T-helper 1 cell treated with Interleukin-12 subunit alpha and Interleukin-12 subunit beta and Interleukin-4 antibody, amounts not matched to agents 30 μg/mL and 1 μg/mL, for 36 hours (primary cell): ENCODE results near the gene TEX22.

Source experiments
- H3K27ac Mint-ChIP-seq: one replicate; pipeline ENCODE4 v1.8.0; 2021; ENCODE audit warnings: mild to moderate bottlenecking, mixed read lengths
- H3K27me3 Mint-ChIP-seq: one replicate; pipeline ENCODE4 v1.8.0; 2021; ENCODE audit warnings: low read depth, mixed read lengths
- H3K36me3 Mint-ChIP-seq: one replicate; pipeline ENCODE4 v1.8.0; 2021; ENCODE audit warnings: low read depth, mixed read lengths
- H3K4me1 Mint-ChIP-seq: one replicate; pipeline ENCODE4 v1.8.0; 2021; ENCODE audit warnings: low read depth, mixed read lengths
- H3K4me3 Mint-ChIP-seq: one replicate; pipeline ENCODE4 v1.8.0; 2021; ENCODE audit warnings: mild to moderate bottlenecking, moderate library complexity, mixed read lengths
- H3K9me3 Mint-ChIP-seq: one replicate; pipeline ENCODE4 v1.8.0; 2021; ENCODE audit warnings: mixed read lengths

TEX22 gene

GRCh38 chr14:105449276-105450122 lies 51.2 kb downstream of the TEX22 start:
- no peak overlapping the region for H3K27ac Mint-ChIP-seq
- H3K4me3 Mint-ChIP-seq: no peak overlapping the region
- no peaks in the 10 kb centered on the region for H3K9me3 Mint-ChIP-seq
- peaks cover 2% of the 10 kb centered on the region for H3K36me3 Mint-ChIP-seq
- no peaks in the 10 kb centered on the region for H3K4me1 Mint-ChIP-seq
- no peaks in the 10 kb centered on the region for H3K27me3 Mint-ChIP-seq

- H3K4me1 Mint-ChIP-seq: no peaks in the 10 kb centered on the region
- peaks cover 2% of the 10 kb centered on the region for H3K36me3 Mint-ChIP-seq
- no peaks in the 10 kb centered on the region for H3K27me3 Mint-ChIP-seq
- no peak overlapping the region for H3K27ac Mint-ChIP-seq
- no peak overlapping the region for H3K4me3 Mint-ChIP-seq
- no peaks in the 10 kb centered on the region for H3K9me3 Mint-ChIP-seq
Measured at GRCh38 chr14:105450123-105450505, 51.8 kb downstream of the TEX22 start.

- H3K4me1 Mint-ChIP-seq: no peaks in the 10 kb centered on the region
- no peak overlapping the region for H3K27ac Mint-ChIP-seq
- H3K36me3 Mint-ChIP-seq: peaks cover 8% of the 10 kb centered on the region
- H3K27me3 Mint-ChIP-seq: no peaks in the 10 kb centered on the region
- H3K9me3 Mint-ChIP-seq: no peaks in the 10 kb centered on the region
- no peak overlapping the region for H3K4me3 Mint-ChIP-seq
Measured at GRCh38 chr14:105450864-105451720, 52.8 kb downstream of the TEX22 start.

GRCh38 chr14:105452963-105453362 lies 54.6 kb downstream of the TEX22 start:
- H3K9me3 Mint-ChIP-seq: no peaks in the 10 kb centered on the region
- no peak overlapping the region for H3K4me3 Mint-ChIP-seq
- H3K4me1 Mint-ChIP-seq: no peaks in the 10 kb centered on the region
- no peaks in the 10 kb centered on the region for H3K27me3 Mint-ChIP-seq
- peaks cover 8% of the 10 kb centered on the region for H3K36me3 Mint-ChIP-seq
- H3K27ac Mint-ChIP-seq: no peak overlapping the region

- Mint-ChIP-seq H3K4me3 (no peak overlapping the region), H3K27me3 (no peaks in the 10 kb centered on the region), H3K4me1 (no peaks in the 10 kb centered on the region), H3K27ac (no peak overlapping the region), H3K36me3 (peaks cover 8% of the 10 kb centered on the region), H3K9me3 (no peaks in the 10 kb centered on the region)
Measured at GRCh38 chr14:105453847-105454246, 55.5 kb downstream of the TEX22 start.

GRCh38 chr14:105455086-105455640 lies 56.8 kb downstream of the TEX22 start:
- H3K4me1 Mint-ChIP-seq: no peaks in the 10 kb centered on the region
- H3K36me3 Mint-ChIP-seq: peaks cover 8% of the 10 kb centered on the region
- H3K9me3 Mint-ChIP-seq: no peaks in the 10 kb centered on the region
- H3K27ac Mint-ChIP-seq: no peak overlapping the region
- no peaks in the 10 kb centered on the region for H3K27me3 Mint-ChIP-seq
- H3K4me3 Mint-ChIP-seq: no peak overlapping the region

GRCh38 chr14:105455766-105456660 lies 57.7 kb downstream of the TEX22 start:
- H3K4me1 Mint-ChIP-seq: no peaks in the 10 kb centered on the region
- no peaks in the 10 kb centered on the region for H3K9me3 Mint-ChIP-seq
- H3K4me3 Mint-ChIP-seq: no peak overlapping the region
- peaks cover 8% of the 10 kb centered on the region for H3K36me3 Mint-ChIP-seq
- no peaks in the 10 kb centered on the region for H3K27me3 Mint-ChIP-seq
- no peak overlapping the region for H3K27ac Mint-ChIP-seq

GRCh38 chr14:105456736-105457617 lies 58.6 kb downstream of the TEX22 start:
- H3K4me1 Mint-ChIP-seq: no peaks in the 10 kb centered on the region
- H3K4me3 Mint-ChIP-seq: no peak overlapping the region
- peaks cover 10% of the 10 kb centered on the region for H3K36me3 Mint-ChIP-seq
- H3K9me3 Mint-ChIP-seq: no peaks in the 10 kb centered on the region
- H3K27ac Mint-ChIP-seq: no peak overlapping the region
- H3K27me3 Mint-ChIP-seq: no peaks in the 10 kb centered on the region

- Mint-ChIP-seq H3K4me1 (no peaks in the 10 kb centered on the region), H3K27me3 (no peaks in the 10 kb centered on the region), H3K9me3 (no peaks in the 10 kb centered on the region), H3K36me3 (peaks cover 9% of the 10 kb centered on the region), H3K4me3 (no peak overlapping the region), H3K27ac (no peak overlapping the region)
Measured at GRCh38 chr14:105458010-105458409, 59.7 kb downstream of the TEX22 start.

- H3K4me1 Mint-ChIP-seq: no peaks in the 10 kb centered on the region
- no peak overlapping the region for H3K4me3 Mint-ChIP-seq
- H3K9me3 Mint-ChIP-seq: no peaks in the 10 kb centered on the region
- peaks cover 9% of the 10 kb centered on the region for H3K36me3 Mint-ChIP-seq
- no peaks in the 10 kb centered on the region for H3K27me3 Mint-ChIP-seq
- no peak overlapping the region for H3K27ac Mint-ChIP-seq
Measured at GRCh38 chr14:105458571-105458970, 60.2 kb downstream of the TEX22 start.

- no peak overlapping the region for H3K4me3 Mint-ChIP-seq
- H3K27me3 Mint-ChIP-seq: no peaks in the 10 kb centered on the region
- H3K9me3 Mint-ChIP-seq: no peaks in the 10 kb centered on the region
- peaks cover 9% of the 10 kb centered on the region for H3K36me3 Mint-ChIP-seq
- no peaks in the 10 kb centered on the region for H3K4me1 Mint-ChIP-seq
- no peak overlapping the region for H3K27ac Mint-ChIP-seq
Measured at GRCh38 chr14:105460116-105460515, 61.8 kb downstream of the TEX22 start.

GRCh38 chr14:105460616-105461015 lies 62.3 kb downstream of the TEX22 start:
- no peaks in the 10 kb centered on the region for H3K4me1 Mint-ChIP-seq

GRCh38 chr14:105461903-105462302 lies 63.6 kb downstream of the TEX22 start:
- Mint-ChIP-seq H3K4me1 (no peaks in the 10 kb centered on the region), H3K4me3 (no peak overlapping the region), H3K27ac (no peak overlapping the region), H3K9me3 (no peaks in the 10 kb centered on the region), H3K27me3 (no peaks in the 10 kb centered on the region), H3K36me3 (peaks cover 2% of the 10 kb centered on the region)

More at GRCh38 chr14:105460616-105461015, 62.3 kb downstream of the TEX22 start:
- H3K9me3 Mint-ChIP-seq: no peaks in the 10 kb centered on the region
- H3K27me3 Mint-ChIP-seq: no peaks in the 10 kb centered on the region
- H3K27ac Mint-ChIP-seq: no peak overlapping the region
- no peak overlapping the region for H3K4me3 Mint-ChIP-seq
- H3K36me3 Mint-ChIP-seq: peaks cover 5% of the 10 kb centered on the region
